AG09309 (cell line): ENCODE measurements around the gene SLC25A22.

ENCODE experiments used
- DNase-seq: peaks from one replicate; pipeline ENCODE4 v3.0.0-alpha.2; 2010; ENCODE audit warnings: low read depth
- H3K4me3 ChIP-seq: 2 replicates; pipeline ENCODE4 v1.5.1; 2011; ENCODE audit warnings: mild to moderate bottlenecking, low read depth, low read length, moderate library complexity; ENCODE audit not compliant: control insufficient read depth
- TF ChIP-seq, protein P1 (sequence below): IDR thresholded peaks from 2 replicates; pipeline ENCODE4 v1.5.1; 2011; ENCODE audit warnings: mild to moderate bottlenecking, low read depth, low read length, inconsistent platforms; ENCODE audit not compliant: insufficient read depth, control insufficient read depth; ENCODE audit errors: missing control alignments

The SLC25A22 gene

DNA sequence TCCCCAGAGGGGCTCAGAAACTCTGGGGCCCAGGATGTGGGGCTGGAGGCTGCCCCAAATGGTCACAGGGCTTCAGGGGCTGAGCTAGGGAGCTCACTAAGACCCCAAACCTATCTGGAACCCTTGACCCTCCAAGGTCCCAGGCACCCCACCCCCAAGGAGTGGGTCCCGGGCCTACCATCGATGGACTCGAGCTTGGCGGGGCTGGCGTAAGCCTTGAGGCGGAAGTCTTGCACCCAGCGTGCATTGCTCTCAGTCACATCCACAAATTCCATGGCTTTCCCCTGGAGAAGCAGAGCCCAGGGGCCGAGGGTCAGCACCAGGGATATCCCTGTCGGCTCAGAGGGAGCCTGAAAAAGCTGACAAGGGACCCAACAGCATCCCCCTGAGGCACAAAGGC, 24.3 kb downstream of the SLC25A22 start:
- no peak for DNase-seq
- TF ChIP-seq, protein P1, sequence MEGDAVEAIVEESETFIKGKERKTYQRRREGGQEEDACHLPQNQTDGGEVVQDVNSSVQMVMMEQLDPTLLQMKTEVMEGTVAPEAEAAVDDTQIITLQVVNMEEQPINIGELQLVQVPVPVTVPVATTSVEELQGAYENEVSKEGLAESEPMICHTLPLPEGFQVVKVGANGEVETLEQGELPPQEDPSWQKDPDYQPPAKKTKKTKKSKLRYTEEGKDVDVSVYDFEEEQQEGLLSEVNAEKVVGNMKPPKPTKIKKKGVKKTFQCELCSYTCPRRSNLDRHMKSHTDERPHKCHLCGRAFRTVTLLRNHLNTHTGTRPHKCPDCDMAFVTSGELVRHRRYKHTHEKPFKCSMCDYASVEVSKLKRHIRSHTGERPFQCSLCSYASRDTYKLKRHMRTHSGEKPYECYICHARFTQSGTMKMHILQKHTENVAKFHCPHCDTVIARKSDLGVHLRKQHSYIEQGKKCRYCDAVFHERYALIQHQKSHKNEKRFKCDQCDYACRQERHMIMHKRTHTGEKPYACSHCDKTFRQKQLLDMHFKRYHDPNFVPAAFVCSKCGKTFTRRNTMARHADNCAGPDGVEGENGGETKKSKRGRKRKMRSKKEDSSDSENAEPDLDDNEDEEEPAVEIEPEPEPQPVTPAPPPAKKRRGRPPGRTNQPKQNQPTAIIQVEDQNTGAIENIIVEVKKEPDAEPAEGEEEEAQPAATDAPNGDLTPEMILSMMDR, result no peak
- H3K4me3 ChIP-seq, result no peak overlapping the region

DNA sequence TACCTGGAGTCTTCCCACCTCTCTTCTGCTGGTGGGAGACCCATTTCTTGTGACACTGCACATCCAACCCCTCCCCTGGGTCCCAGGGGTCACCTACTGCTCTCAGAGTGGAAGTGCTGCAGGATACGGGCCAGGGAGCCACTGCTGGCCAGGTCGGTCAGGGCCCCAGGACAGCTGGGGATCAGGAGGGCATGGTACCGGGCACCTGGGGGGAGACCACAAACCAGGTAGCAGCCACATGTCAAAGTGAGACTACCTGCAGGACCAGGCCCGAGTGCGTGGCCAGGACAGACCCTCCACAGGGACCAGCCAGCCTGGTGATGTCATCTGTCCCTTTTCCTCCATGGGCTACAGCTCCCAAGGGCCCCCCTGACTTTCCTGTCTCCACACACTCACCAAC, 24.7 kb downstream of the SLC25A22 start:
- DNase-seq, result no peak
- TF ChIP-seq, protein P1, result no peak
- no peak overlapping the region for H3K4me3 ChIP-seq

DNA sequence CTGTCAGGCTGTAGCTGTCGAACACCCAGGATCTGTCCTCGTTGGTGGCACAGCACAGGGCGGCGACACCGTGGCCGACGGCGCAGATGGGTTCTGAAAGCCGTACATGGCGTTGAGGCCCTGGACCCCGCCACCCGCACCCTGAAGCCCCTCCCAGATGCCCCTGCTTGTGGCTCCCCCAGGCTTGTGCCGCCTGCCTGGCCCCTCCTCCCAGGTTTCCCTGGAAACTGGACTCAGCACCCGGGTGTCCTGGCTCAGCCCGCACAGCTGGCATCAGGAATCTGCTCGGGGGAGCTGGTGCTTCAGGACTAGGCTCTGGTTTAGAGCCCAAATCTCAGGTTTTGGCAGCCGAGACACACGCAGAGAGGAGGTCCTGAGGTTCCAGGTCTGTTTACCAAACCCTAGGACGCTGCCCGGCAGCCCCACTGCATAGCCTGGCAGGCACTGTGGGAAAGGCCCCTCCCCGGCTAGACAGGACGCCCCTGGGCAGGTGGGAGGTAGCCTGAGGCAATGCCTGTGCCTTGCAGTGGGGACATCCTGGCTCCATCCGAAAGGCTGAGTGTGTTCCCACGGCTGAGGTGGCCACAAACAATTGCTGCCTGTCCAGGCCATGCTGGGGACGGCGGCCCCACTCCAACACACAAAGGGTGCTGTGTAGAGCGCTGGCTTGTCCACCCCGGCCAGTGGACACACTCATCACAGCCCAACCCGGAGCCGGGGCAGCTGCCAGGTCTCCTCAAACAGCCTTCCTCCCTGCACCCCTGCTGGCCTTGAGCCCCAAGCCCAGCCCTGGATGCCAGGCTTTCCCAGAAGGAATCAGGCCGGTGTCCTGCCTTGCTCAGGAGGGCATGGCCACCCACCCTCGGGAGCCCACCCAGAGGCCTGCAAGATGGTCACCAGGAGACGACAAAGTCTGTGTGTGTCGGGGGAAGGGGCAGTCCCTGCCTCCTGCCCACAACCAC, 25.4 kb downstream of the SLC25A22 start:
- no peak for DNase-seq
- TF ChIP-seq, protein P1, result no peak
- H3K4me3 ChIP-seq, result no peak overlapping the region

DNA sequence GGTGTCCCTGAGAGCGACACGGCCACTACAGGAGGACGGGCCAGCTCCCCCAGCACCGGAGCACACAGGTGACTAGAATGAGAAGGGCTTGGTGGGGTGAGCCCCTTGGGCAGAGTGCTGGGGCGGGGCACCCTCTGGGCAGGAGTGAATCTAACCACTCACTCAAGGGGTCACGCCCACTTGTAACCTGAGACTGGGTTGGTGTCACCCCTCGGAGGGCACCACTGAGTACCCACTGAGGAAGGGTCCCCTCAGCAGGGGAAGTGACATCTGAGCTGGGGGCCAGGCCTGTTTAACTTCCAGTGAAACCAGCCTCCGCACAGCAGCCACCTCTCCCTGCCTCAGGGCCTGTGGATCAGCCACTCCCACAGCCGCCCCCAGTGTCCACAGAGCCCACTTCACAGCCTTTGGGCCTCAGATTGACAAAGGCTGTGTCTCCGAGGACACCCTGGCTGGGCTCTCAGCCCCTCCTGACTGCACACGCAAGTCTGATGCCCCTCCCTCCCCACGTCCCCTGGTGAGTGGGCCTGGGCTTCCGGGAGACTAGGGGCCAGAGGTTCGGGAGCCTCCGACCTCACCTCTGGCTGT, 26.4 kb downstream of the SLC25A22 start:
- TF ChIP-seq, protein P1, result no peak
- no peak overlapping the region for H3K4me3 ChIP-seq
- DNase-seq, result no peak

DNA sequence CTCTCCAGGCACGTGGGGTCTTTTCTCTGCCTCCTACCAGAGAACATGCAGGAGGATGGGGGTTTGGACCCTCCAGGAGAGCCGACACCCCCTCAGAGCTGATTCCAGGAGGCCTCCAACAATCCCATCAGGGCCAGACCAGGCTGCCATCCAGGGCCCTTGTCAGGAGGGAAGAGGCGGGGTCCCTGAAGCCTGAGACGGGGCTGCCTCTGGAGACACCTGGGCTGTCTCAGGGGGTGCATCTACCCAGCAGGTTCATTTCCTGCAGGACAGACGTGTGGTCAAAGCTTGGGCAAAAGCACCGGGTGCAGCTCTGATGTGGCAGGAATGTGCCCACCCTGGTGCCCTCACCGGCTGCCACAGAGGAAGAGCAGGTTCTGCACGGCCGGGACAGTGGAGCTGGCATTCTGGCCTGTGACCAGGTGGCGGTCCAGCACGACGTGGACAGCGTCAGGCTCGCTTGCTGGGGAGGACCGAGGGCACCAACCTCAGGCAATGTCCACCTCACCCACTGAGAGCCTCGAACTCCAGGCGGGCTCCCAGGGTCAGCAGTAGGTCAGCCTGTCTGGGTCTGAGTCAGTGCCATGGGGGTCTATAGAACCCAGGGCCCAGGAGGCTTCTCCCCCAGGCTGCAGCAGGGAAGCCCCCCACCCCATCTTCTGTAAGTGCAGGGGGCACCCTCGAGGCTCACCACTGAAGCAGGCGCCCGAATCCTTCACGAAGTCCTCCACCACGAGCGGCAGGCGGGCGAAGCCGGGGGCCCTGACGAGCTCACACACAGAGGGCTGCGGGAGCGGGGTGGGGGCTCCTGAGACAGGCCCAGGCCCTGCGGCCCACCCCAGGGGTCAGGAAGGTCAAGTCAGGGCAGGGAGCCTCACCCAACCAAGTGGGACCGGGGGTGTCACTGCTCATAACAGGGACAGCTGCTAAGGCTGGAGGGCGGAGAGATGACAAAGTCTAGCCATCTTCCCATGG, 27.2 kb downstream of the SLC25A22 start:
- no peak for DNase-seq
- TF ChIP-seq, protein P1, result no peak
- H3K4me3 ChIP-seq, result no peak overlapping the region

DNA sequence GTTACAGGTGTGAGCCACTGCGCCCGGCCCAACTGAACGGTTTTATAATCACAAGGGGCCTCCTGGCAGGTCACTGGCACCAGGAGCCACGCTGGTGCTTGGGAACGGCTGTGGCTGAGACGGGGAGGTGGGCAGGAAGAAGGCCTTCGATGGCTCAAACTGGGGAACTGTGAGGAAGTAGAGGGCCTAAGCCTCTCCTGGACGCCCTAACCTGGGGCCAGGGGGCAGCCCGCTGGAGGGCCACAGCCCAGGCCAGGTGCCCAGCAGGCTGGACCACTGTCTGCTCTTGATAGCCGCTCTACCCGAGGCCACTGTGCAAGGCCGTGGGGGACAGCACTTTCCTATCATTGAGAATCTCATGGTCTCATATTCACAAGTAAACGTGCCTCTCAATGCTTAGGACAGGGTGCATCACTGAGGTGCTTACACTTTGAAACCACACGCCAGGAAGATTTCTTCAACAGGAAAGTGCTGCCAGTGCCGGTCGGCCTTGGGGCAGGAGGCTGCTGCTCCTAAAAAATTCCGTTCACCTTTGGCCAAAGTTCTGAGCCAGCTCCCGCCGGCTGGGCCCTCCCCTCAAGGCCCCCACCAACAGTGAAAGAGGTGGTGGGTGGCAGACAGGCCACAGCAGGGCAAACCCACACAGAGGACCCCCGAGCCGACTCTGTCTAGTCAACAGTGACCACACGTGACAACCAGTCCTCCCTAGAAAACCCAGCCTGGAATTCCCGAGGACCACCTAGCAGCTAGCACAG, 28.0 kb downstream of the SLC25A22 start:
- no peak overlapping the region for H3K4me3 ChIP-seq
- no peak for DNase-seq
- TF ChIP-seq, protein P1, result no peak
